HG02588 (cell line): ENCODE measurements around the gene OR5K2.

ENCODE experiments used
- ATAC-seq: cut with Tn5 transposase; IDR thresholded peaks from one replicate; pipeline ENCODE4 v1.9.1; 2021; ENCODE audit warnings: mild to moderate bottlenecking, moderate library complexity; ENCODE audit not compliant: unreplicated experiment

OR5K2 gene

DNA sequence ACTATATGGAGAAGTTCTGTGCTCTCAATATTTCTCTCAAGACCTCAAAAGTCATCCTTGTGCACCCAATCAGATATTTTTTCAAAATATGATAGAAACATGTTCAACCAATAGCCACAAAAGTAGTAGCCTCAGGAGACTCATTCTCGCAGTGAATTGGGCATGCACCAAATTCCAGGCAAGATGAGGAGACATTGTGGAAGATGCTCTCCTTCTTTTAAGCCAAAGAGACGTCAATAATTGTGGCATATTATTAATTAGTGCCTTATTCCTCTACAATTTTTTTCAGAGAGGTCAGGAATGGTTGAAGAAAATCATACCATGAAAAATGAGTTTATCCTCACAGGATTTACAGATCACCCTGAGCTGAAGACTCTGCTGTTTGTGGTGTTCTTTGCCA, at the start of gene OR5K2:
Gene OR5K2, plus strand, starts transcription at position 301 of the 400 bp plus-strand sequence. Its CDS starts 0 bp downstream, at position 301.
- ATAC-seq, result no peak

DNA sequence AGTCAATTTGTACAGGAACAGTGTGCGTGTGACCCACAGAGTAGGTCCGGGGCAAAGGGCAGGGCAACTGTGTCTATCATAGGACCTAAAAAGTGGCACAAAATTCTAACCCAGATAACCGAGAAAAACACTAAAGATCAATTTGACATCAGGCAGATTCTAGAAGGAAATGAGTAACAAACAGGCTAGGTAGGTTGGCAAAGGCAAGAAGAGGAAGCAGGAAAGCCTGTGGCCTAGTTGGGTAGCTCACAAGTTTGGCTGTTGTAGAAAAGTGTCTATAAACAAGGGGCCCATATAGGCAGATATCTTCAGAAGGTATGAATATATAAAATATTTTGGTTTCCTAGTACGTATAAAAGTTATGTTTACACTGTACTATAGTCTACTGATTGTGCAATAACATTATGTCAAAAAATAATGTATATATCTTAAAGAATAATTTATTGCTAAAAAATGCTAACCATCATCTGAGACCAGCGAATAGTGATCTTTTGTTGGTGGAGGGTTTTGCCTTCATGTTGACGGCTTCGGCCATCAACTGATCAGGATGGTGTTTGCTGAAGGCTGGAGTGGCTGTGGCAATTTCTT, 47.8 kb upstream of the OR5K2 start:
- no peak for ATAC-seq

DNA sequence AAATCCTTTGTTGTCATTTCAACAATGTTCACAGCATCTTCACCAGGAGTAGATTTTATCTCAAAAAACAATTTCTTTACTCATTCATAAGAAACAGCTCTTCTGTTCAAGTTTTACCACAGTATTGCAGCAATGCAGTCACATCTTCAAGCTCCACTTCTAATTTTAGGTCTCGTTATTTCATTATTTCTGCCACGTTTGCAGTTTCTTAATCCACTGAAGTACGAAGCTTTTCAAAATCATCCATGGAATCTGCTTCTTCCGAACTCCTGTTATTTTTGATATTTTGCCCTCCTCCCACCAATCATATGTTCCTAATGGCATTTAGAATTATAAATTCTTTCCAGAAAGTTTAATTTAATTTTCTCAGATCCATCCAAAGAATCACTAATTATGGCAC, 47.1 kb upstream of the OR5K2 start:
- no peak for ATAC-seq

DNA sequence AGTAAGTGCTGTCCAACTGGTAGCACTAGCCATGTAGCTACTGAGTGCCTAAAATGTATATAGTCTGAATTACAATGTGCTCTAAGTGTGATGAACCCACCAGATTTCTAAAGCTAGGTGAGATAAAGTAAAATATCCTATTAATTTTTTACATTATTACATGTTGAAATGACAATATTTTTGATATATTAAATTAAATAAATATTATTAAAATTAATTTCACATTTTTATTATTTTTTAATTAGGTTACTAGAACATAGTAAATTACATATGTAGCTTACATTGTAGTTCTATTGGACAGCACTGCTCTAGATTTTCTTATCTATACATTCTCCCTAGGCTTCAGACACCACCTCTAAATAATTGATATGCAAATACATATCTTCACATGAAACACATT, 43.7 kb upstream of the OR5K2 start:
- ATAC-seq, result no peak

DNA sequence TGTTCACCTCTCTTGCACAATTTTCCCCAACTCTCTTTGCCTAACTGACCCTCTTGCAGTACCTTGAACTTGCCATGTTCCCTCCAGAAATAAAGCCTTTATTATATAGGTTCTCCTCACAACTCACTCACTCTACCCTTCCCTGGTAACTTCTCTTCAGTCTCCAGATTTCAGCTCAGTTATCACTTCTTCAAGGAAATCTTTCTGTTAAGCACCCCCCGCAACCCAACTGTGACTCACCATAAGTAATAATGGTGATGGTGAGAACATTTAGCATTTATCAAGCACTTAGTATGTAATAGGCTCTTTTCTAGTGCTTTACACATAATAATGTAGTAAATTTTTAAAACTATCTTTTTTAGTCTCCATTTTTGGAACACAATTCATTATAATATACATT, 42.6 kb upstream of the OR5K2 start:
- no peak for ATAC-seq

DNA sequence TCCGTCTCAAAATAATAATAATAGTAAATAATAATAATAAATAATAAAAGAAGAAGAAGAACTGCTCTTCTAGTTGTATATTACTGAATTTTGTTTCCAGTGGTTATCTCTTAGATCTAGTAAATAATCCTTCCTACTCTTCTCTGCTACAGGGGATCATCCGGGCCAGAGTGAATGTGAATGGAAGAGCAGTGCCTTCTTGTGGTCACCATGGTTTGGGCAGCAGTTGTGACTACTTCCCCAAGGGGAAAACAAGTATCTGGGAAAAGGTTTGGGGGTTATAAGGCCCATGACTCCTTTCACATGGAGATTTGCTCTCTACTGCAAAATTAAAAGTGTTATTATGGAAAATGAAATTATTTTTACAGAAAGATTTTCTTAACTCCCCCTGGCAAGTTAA, 39.9 kb upstream of the OR5K2 start:
- ATAC-seq, result no peak

DNA sequence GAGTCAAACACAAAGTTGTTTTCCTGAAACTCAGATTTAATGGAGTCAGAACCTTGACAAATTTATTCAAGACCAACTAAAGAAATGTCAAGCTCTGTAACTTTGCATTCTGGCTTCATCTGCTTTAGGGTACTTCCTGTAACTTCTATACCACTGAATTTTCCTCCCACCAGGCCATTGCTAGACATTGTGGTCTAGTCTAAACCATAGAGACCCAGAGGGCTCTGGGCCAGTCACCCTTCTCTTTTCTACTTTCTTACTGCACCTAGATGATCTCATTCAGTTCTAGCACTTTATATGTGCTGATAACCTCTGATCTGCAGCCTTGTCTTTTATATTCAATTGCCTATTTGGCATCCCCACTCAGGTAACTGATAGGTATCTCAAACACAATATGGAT, 37.3 kb upstream of the OR5K2 start:
- ATAC-seq, result no peak

DNA sequence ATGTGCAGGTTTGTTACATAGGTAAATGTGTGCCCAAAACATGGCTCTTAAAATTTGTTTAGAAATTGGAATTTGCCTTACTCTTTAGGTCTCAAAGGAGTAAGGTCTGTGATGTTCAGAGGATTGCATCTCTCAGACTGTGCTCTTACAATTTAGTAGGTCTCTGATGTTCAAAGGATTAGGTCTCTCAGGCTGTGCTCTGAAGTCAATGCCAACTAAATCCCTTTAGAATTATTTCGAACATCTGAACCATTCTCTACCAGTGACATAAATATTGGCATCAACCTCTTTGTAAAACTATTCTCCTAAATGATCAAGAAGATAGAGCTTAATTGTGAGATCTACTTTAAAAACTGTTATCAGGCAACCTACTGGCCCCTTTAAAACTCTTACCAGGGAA, 34.6 kb upstream of the OR5K2 start, which contains the start of gene OR5K1:
Gene OR5K1, plus strand, starts transcription at position 301 of the 400 bp plus-strand sequence. CDS start 6,376 bp downstream, outside the sequence.
- ATAC-seq, result no peak

DNA sequence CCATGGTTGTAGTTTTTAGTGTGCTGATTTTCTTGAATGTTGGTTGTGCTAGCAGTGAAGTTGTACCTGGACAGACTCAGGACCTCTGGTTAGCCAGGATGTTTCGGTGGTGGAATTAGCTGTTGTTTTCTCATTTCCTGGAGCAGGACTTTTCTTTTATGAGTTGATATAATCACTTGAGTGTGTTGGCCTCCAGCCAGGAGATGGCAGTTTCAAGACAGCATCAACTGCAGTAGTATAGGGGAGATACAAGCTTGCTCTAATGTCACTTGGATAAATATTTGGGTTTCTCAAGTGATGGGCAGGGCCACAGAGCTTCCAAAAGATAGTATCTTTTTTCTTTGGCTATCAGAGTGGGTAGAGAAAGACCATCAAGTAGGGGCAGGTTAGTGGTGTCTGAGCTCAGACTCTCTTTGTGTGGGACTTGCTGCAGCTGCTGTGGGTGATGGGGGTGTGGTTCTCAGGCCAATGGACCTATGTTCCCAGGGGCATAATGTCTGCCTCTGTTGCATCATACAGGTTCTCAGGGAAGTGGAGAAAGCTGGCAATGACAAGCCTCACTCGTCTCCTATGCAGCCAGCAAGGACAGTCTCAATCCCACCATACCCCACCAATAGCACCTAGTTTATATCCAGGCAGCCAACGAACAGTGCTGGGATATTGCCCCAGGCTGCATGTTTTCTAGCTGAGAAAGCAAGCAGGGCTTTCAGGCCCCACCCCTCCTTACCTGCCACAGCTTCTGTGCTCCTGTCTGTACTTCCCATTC, 14.6 kb upstream of the OR5K2 start:
- ATAC-seq, result no peak

DNA sequence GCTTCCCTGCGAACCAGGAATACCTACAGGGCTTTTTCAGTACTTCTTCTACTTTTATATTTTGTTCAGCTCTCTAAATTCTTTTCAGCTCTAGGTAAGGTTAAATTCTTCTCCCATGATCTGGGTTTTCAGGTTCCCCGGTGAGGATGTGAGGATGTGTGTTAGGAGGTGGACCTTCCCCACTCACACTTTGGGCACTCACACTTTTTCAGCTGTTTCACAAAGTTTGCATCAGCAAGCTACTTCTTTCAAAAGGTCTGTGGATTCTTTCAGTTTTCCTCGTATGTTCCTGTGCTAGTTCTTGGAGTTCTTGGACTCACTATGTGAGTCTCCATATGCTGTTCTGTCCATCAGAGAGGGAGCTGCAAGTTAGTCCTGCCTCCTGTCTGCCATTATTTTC, 13.9 kb upstream of the OR5K2 start:
- no peak for ATAC-seq

DNA sequence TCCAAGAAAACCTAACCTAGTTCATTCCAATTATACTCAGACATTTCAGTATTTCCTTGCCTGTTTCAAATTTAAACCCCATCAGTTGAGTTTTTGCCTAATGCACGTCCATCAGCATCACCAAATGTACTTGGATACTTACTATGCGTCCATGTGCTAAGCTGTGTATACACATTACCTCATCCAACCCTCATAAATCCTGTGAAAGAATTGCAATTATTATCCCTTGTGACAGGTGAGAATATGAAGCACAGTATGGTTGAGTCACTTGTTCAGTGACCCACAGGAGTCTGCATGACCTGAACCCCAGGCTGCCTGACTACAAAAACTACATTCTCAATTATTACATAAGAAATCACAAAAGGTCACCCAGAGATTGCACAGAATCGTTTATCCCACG, 2.5 kb downstream of the OR5K2 start:
- no peak for ATAC-seq

DNA sequence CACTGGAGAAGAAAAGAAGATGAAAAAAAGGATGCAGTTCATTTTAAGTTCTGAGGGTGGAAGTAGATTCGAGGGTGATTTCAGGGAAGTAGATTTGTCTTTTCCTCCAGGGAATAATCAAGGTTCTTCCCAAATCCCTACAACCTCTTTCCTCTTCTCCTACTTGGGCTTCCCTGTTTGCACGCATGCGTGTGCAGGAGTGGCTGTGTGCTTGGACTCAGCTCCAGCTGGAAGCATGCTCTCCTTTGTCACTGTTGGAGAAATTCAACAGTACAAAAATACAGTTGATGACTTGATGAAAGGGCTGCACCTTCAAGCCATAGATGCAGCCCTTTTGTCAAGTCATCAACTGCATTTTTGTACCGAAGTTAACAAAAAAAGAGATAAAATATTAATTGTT, 3.8 kb downstream of the OR5K2 start:
- ATAC-seq, result no peak

DNA sequence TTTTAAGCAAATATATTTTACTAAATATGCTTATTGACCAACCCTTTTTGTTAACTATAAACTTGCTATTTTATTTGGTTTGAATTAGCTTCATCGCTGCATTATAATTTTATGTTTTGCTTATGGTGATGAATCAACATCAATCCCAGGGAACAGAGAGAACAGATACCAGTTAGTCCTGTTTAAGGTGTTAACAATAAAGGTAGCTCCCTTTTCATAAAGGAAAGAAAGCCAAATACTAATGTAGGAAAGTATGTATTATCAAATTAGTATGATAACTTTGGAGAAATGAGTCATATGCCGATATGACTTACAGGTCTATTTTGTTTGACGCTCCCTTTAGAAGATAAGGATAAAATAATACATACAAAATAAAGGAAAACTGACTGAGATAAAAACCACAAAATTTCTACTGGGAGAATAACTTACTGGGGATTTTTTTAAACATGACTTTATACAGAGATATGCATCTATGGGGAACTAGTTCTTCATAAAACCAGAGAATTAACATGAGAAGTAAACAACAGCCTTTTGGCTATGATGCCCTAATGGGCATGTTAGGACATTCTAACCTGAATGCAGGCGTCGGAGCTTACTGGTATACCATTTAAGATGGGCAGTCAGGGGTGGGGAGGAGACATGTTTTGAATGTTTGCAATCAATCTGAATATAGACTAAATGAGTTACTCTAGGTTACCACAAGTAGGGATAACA, 4.5 kb downstream of the OR5K2 start:
- no peak for ATAC-seq

DNA sequence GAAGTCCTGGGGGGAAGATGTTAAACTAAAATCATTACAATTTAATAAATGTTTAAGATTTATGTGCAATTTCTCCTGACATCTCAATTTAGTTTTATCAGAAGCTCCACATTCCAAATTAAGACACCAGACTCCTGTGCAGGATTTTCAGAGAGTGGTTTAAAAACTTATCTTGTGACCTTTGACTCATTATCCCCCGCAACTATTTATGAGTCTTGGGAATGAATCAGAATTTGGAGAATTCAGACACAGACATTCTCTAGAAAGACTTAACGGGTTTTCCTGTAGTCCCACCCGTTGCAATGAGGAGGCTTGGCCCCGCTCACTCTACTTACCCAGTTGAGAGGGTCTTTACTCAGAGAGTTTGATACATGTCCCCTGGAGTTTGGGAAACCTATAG, 7.1 kb downstream of the OR5K2 start:
- no peak for ATAC-seq

DNA sequence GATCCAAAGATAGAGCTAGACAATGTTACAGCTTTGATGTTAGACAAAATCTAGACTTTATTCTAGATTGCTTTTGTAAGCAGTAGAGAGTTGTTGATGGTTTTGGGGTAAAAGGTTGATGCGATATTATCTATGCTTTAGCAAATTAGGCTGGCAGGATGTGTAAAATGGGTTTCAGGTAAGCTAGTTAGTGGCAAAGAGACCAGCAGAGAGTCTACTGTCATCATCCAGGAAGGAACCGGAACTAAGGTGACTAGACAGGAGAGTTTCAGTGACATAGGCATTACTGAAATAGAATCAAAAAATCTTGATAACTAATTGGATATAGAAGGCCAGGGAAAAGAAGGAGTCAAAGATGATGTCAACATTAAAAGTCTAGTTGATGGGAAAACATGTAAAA, 11.1 kb downstream of the OR5K2 start:
- ATAC-seq, result no peak

DNA sequence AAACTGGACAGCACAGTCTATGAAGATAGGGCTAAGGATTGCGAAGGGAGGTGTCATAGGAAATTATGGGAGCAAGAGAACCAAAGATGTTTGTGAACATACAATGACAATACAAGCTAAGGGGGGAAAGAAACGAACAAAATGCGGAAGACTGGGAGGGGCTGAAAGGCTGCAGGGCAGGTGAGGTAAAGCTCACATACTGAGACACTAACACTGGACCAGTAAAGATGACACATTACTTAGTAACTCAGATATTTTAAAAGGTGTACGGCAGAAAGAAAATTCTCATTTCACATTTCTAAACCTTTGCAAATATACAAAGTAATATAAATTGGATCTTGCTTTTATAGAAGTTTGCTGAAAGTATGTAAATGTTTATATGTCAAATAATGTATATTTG, 15.1 kb downstream of the OR5K2 start:
- no peak for ATAC-seq

DNA sequence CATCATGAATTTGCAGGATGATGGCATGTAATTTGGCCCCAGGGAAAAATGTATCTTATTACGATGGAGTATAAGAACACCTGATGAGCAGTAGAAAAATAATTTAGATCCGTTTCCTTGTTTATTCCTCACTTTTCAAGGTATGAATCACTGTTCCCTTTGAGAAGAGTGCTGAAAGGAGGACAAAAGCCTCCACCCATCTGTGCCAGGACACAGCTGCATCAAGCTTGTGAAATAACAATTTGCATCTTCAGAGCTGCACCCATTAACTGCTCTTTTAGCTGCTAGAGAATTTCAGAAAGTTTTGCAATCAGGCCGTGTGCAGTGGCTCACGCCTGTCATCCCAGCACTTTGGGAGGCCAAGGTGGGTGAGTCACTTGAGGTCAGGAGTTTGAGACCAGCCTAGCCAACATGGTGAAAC, 15.6 kb downstream of the OR5K2 start:
- no peak for ATAC-seq

DNA sequence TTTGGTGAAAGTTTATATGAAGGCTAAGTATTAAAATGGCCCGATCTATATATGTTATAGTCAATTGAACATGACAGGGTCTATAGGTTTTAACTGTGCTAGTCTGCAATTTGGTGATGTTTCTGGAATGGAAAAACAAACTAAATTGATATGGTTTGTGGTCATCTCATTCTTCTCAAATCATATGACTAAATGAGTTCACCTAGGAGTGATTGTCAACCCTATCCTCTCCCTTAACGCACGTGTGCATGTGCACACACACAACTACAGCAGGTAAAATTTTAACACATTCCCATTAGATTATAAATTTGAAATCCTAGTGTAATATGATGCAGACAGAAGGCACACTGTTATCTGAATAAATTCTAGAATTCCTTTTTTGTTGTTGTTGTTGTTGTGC, 16.3 kb downstream of the OR5K2 start:
- no peak for ATAC-seq

DNA sequence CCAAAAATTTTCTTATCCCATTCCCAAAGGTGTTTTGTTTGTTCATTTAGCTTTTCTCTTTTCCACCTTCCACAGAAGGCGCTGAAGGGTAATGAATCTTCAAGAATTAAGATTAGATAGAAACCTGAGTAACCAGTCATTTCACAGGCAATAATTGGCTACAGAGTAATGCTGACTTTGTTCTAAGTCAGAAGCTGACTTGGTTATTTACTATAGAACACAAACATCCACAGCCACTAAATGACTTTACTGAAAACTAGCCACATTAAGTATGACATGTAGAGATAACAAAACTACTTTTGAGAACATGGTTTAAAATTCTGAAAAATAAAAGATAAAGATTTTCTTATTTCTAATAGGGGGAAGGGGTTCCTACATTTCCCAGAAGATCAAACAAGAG, 17.5 kb downstream of the OR5K2 start:
- ATAC-seq, result no peak

DNA sequence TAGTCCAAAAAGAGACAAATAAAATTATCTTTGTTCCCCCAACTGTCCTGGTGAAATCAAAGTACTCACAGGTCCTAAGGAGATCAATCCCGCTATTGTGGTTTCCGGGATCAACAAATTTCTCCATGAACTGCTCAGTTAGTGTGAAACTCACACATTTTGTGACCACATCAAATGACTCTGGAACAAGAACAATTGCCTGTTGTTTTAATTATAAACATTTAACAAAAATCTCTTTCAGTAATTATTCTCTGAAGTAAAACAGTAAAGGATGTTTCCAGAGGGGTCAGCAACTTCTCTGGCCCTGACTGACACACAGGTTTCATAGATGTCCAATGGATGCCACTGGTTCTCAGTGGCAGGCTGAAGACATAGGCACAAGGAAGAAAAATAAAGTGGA, 21.3 kb downstream of the OR5K2 start:
- no peak for ATAC-seq

DNA sequence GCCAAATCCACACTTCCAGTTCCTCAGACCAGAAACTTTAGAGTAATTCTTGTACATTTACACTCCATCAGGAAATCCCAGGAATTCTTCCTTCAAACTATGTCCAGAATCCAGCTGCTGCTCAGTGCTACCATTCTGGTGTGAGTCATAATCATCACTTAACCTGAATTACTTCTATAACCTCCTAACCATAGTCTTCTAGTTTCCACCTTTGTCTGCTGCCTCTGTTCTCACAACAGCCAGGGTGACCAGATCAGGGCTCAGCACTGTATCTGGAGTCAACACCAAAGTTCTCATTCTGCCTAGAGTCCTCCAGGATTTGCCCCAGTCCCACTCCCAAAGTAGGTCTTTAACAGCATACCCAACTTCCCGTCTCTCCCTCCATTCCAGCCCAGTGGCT, 21.9 kb downstream of the OR5K2 start:
- ATAC-seq, result no peak

DNA sequence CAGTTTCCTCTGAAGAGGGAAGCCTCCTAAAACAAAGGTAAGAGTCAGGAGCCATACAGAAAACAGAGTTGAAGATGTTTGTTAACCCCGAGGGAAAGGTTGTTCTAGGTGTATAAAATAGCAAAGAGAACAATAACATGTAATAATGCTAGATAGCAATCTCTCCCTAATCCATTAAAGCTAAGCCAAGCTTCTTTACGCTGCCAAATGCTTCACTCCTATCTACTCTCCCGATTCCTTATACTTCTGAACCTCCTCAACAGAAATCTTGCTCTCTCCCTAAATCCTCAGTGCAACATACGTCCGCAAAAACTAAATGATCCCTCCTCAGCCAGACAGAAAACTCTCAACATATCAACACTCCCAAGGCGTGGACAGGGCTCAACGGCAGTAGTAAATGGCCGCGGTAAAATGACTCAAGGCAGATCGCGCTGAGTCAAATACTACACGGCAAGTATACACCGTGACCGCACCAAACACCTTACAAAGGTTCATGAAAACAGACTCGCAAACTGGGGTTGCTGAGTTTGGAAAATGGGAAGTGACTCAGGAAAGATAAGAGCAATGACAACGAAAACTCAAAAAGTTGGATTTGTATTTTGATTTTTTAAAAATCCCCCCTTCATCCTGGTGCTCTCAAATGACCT, 24.5 kb downstream of the OR5K2 start:
- peak; percentile 41 for ATAC-seq
